AG20443 (cell line): ENCODE measurements around the gene ATOH8.
A peak's percentile ranks its signal among the peaks of the same experiment; 100 is the strongest.

Experiments
- DNase-seq: peaks from one replicate; pipeline ENCODE4 v3.0.0; 2012; ENCODE audit warnings: low spot score, mixed read lengths

ATOH8 gene

DNA sequence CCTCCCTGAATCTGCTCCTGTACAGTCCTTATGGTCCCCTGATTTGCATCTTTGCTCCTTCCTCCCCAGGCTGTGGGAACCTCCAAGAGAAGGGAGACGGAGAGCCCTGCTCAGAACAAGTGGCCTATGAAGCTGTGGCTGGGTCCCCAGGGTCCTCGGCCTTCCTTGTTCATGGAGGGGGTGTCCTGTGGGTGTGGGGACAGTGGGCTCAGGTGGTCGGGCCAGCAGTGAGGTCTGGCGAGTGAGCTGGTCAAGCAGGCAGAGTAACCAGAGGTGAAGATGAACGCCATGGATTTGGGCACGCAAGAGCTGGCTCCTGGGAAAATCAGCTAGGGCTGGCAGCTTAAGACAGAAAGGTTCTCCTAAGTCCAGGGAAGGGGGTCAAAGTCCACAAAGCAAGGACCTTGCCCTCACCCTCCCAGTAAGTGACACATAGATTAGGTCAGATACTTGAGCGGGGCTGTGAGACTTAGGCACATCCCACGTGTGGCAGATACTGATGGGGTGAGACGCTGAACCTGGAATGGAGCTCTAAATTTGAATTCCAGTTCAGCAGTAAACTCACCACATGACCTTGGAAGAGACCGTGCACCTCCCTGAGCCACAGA, 34.8 kb upstream of the ATOH8 start:
- DNase-seq: no peak

DNA sequence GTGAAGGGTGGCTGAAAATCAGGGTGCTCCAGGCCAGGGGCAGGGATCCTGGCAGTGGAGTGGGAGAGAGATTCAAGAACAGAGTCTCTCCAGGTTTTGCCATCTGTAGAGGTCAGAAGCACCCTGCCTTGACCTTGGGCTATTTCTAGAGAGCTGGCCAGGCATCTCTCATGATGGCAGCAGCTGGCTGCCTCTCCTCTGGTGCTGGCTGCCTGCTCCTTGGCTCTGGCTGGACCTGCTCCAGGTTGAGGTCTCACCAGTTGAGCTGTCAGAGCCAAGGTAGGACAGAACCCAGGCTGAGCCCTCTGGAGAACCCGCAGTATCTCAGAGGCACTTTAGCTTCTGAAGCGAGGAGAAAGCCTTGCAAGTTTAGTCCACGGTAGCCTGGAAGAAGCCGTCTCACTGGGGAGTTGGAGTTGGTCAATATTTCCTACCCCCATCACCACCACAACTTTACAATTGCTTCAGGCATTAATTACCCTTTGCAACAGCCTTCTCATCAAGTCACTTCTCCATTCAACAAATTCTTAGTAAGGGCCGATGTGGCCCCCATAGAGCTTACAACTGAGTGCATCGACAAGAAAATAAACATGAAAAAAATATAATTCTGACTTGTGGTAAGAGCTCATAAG, 34.1 kb upstream of the ATOH8 start:
- no peak for DNase-seq

DNA sequence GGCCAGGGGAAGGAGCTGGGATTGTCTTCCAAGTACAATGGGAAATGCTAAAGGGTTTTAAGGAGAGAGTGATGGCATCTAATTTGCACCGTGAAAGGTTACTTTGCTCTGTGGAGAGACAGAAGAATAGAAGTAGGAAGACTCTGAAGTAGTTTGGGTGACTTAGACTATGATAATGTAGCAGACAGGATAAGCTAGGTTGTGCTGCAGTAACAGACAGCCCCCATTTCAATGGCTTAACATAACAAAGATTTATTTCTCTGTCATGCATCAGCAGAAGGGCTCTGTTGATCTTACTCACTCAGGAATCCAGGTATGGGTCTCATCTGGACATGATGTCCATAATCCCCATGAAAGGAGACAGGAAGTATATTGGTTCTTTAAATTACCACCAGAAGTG, 33.3 kb upstream of the ATOH8 start:
- no peak for DNase-seq

DNA sequence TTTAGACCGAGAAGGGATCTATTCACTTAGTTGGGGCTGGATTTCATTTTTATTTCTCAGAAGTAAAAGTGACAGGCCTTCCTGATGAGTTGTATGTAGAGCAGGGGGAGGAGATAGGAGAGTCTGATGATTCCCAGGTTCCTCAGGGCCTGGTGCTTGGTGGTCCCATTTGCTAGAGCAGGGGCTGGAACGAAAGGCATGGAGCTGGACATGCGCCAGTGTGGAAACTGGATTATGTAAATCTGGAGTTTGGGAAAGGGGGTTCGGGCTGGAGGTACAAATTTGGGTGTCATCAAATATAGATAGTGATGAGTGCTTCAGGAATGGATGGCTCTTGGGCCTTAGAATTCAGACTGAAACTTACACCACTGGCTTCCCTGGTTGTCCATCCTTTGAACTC, 32.1 kb upstream of the ATOH8 start:
- no peak for DNase-seq

DNA sequence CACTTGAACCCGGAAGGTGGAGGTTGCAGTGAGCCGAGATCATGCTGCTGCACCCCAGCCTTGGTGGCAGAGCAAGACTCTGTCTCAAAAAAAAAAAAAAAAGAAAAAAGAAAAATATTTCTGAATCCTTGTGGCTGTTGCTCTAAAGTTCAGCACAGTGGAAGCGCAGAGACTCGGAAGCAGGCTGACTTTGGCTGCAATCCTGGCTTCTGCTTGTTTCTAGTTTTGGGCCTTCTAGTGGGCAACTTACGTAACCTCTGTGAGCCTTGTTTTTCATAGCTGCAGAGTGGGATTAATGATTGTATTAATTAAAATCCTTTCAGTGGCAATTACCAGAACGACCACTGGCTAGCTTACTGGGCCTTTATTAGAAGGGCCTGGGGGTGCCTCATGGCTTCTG, 31.3 kb upstream of the ATOH8 start:
- no peak for DNase-seq

DNA sequence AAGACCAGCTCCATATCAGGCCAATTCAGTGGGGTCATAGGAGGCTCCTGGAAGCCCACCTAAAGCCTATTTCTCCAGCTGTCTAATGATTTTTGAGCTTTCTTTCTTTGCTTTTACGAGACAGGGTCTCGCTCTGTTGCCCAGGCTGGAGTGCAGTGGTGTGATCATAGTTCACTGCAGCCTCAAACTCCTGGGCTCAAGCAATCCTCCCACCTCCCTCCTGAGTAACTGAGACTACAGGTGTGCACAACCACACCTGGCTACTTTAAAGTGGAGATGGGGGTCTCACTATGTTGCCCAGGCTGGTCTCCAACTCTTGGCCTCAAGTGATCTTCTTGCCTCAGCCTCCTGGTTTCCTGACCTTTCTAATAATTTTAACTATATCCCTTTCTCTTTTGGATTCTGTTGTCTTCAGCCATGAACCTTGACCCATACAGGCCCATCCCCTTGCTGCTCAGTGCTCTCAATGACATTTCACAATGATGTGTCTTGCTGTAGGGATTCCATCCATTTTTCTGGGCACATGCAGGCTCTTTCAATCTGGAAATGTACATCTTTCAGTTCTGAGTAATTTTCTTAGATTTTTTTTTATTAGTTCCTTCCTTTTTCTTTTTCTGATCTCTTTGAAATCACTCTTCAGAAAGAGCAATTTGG, 30.0 kb upstream of the ATOH8 start:
- peak; percentile 58 for DNase-seq

DNA sequence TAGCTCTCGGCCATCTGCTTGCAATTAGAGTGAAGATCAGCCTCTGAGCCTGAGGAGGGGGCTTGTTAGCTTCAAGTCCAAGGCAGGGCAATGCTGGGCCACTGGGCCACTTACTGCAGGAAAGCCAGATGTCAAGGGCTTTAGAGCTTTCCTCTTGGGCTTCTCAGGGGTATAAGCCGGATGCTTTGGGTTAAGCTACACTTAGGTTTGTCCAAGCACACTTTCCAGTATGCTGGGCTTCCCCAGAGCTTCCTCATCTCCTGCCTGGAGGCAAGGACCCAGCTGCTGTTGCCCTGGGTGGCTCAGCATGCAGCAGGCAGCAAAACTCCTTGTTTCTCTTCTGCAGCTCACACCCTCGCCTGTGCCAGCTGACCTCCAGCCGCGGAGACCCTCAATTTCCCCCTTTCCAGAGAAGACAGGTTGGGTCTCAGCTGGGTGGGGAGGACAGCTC, 29.0 kb upstream of the ATOH8 start:
- no peak for DNase-seq

DNA sequence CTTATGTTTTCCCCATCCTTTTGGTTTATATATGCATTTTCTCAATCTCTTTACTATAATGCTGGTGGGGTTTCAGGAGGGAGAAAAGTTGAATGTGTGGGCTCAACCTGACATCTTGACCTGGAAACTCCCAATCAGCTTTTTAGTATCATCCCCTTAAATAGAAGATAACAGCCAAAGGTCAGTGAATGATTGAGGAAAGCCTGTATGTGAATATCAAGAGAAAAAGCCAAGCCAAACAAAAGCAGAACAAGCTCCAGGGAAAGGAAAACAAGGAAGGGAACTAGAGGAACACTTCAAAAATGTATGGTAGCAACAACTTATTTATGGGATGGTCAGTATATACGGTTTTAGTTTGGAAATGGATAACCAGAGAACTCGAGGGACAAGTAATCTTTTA, 28.3 kb upstream of the ATOH8 start:
- no peak for DNase-seq

DNA sequence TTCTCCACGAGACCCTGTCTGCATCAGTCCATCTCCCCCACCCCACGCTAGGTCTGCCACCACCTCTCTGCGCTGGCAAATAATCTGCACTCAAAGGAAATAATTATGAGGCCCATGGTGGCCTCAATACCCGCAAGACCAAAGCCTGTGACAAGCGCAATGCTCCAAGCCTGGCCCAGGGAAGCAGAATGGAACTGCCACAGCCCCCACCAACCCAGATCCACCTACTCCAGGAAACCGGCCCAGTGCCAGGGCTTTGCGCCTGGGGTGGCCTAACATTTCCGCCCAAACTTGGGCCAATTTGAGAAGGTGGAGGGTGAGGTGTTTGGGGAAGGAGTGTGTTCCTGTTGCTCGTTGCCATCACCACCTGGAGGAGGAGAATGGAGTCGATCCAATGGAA, 26.0 kb upstream of the ATOH8 start:
- DNase-seq: no peak

DNA sequence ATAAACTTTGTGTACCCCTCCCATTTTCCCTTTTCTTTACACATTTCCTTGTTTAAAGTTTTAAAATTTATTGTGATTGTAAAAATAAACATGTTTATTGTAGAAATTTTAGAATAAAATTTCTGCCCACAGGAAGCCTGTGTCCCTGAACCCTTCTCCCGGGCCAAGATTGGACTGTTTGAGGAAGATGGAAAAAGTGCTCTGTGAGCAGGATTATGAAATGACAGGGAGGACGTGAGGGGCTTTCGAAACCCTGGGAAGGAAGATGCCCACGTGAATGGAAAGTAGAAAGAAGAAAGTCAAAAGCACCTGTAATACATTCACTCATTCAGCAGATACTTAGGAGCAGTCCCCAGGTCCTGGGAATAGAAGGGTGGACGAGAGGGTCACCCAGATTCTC, 25.4 kb upstream of the ATOH8 start:
- DNase-seq: no peak

DNA sequence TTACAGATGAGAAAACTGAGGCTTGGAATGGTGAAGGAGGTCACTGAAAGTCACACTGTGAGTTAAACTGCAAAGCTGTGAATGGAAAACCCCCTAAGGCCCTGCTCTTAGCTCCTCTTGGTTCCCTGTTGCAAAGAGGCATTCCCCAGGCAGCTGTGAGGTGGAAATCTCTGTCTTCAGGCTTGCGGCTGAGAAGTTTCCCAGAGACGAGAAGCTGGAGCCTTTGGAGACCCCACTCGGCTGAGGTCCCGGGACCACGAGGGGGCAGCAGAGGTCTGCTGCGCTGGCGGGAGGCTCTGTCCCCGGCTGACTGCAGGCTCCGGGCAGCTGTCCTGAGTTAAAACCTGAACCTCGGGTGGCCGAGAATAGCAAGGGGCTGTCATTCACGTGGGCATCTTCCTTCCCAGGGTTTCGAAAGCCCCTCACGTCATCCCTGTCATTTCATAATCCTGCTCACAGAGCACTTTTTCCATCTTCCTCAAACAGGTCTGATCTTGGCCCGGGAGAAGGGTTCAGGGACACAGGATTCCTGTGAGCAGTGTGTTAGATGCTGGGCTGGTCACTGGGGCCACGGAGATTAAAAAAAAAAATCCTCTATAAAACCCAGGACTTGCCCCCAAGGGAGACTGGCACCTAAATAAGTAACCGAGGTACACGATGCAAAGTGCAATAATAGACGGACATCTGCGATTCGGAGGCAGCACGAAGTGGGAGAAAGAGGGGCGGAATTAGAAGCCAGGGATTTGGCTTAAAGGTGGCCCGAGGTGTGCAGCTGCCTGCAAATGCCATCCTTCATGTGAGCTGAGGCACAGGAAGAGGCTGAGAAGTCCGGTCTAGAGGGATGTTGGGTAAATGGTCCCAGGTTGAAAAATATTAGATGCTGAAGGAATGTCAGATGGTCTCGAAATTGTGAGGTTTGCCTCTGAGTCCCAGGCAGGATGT, 24.6 kb upstream of the ATOH8 start:
- DNase-seq: peak; percentile 93

DNA sequence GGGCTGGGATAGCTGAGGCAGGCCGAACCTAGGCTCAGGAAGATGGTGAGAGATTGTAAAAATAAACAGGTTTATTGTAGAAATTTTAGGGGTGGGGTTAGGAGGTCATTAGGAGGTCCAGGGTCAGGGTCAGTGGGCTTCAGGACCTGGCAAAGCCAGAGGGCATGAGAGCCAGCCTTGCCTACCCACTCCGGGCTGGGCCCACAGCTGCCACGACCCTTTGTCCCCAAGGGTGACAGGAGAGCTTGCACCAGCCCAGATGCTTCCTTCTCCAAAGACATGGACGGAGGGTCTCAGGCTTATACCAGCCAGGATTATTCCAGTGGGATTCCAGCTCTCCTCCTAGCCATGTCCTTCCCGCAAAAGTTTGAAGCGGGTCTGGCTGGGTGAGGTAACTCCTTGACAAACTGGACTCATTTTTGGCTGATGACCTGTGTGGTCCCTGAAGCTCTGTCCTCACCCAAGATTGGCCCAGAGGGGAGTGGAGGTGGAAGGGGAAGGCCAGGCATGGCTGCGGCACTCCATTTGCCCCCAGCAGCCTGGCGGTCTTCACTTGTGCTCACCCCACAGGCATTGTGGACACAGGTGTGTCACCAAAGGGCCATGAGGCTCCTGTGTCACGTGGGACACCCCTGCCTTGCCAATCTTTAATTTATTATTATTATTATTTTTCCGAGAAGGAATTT, 23.8 kb upstream of the ATOH8 start:
- no peak for DNase-seq

DNA sequence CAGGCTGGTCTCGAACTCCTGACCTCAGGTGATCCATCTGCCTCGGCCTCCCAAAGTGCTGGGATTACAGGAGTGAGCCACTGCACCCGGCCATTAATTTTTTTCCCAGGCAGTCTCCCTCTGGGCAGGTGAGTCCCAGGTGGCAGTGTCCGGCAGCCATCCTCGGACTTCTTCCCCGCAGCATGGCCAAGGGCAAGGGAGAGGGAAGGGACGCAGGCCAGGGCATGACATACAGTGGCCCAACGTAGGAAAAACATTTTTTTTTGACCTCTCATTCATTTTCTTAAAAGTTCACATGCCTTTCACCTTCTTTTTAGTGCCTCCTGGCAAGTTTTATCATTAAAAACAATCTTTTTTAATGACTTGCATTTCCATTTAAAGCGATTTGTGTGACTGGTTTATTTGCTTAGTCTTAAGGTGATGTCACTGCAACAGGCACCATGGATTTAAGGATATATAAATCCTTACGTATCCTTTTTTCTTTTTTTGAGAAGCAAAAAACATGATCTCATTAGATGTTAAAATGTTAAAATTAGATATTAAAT, 23.0 kb upstream of the ATOH8 start:
- no peak for DNase-seq

DNA sequence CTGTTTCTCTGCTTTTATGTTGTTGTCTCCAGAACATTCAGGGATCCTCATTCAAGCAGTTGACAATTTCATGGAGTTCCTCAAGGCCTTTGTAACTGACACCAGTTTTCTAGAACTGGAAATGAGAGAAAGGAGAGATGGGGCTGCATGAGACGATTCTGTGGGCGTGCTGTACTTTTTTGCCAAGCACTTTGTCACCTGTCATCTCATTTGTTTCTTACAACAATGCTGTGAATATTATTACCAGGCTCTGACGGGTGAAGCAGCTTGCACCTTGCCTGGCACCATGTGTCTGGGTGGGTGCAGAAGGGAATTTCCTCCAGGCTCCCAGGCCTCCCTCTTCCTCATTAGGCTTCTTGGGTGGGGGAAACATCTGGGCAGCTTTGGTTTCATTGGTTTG, 22.2 kb upstream of the ATOH8 start:
- DNase-seq: no peak

DNA sequence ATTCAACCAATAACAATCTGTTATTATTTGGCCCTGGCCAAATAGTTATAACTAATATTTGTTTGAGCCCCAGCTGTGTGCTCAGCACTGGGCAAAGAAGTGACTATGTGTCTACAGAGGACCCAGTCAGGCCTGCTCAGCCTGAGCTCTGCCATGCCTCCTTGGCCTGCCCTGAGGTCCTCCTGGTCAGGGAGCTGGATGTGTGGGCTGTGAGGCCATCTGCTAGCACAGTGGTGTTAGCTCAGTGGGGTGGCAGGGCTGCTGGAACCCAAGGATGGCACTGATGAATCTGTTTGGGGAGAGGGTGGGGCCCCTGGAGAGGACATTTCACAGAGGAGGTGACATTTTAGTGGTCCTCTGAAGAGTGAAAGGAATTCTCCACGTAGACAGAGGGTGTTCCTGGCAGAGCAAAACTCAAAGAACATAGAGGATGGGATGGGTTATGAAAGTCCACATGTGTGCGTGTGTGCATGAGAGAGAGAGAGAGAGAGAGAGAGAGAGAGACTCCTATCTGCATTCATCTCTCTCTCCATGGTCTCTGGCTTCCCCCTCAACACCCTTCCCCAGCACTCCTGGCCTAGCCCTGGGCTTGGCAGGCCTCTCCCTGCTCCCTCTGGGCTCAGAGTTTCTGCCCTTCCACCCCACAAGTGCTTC, 21.2 kb upstream of the ATOH8 start:
- no peak for DNase-seq

DNA sequence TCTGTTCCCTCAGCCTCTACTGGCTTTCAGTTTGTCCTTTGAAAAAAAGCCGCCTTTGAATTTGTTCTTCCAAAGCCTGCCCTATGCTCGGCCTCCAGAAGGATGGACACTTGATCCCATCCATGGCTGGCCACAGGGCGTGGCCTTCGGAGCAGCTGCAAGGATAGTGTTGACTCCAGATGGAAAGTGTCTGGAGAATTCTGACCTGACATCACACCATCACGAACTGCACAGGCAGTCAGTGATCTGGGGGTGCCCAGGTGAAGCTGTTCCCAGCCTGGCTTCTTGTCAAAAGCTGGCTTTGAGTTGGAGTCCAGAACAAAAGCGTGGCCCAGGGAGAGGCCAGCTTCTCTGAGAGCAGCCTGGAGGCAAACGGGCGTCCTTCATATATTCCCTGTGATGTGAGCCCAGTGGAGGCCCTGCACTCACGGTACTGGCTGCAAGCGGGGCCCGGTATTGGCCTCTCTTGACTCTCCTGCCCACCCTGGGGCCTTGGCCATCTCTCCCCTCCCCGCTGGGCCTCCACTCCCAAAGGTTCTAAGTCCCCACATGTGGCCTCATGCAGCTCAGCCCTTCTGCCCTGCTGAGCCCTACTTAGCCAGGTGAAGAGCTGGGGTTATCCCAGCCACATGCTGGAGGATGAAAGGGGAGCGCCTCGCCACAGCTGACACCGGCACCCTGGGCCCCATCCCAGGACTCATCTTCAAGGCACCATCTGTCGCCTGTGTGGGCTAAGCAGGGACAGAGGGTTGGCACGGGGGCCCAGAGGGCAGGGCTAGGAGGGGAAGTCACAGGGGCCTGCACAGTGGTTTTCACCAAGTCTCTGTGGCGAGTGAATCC, 20.4 kb upstream of the ATOH8 start:
- DNase-seq: peak; percentile 52

DNA sequence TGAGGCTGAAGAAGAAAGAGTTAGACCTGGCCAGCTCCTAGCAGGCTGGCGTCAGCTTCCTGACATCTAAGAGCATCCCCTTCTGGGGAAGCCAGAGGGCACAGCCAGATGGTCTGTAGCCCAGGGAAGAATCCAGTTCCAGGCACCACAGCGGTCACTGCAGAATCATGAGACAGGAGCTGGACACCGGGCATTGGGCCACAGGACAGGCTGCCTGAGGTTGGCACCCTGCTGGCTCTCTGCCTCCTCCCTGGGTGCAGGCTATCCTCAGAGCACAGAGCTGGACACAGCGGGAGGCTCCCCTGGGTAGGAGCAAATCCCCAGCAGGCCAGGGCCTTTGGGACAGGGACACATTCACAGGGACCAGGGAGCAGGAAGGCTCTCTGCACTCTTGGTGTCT, 19.8 kb upstream of the ATOH8 start:
- DNase-seq: no peak

DNA sequence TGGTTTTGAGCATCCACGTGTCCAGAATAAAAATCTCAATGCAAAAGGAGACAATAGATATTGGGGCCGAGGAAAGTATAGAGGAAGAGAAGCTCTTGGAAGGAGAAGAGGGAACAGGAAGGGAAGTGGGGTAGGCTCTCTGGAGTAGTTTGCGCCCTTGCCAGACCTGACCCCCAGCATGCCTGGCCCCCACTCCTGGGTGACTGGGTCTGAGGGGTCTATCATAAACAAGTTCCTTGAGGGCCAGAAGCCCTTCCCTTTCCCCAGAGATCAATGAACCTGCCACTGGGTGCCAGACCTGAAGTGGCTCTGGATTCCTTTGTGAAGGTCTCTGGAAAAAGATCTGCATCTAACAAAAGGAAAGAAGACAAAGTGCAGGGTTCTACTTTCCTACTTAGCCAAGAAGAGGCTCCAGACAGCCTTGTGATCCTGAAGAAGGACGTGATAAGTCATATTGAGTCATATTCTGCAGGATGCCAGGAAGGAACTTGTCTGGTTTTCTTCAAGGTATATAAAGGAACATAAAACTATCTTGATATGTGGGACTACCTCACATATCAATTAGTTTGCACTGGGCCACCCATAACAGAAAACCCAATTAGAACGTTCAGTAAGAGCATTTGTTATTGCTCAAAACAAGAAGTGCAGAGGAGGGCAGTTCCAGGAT, 18.7 kb upstream of the ATOH8 start:
- DNase-seq: peak; percentile 29

DNA sequence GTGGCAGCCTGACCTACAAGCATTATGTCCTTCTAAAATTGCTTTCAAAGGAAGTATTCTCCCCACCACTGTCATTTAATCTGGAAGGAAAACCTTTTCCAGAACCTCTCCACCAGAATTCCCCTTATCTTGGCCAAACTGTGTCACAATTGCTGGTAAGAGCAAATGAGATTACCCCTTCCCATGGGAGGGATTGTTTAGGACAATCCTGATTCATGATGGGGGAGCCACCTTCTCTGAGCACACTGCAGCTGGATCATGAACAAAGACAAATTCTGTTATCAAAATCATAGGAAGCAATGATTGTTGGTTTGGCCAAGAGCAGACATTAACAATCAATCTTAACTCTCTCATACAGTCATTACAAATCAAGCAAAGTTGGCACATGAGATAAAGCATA, 18.1 kb upstream of the ATOH8 start:
- no peak for DNase-seq
